Caco-2 (cell line): ENCODE measurements around the gene DUOX1. TPM values are rescaled to one million over a fixed set of nuclear protein-coding genes. Genes with fewer than 3 reads are reported as not detected.

Source experiments
- BruUV-seq: library from RNA; stranded (reverse); fragments of 400-500 nt; replicated peaks from 2 replicates; lab custom pipeline; 2021; lab: Mats Ljungman, UMichigan
- CTCF ChIA-PET: fragments of 300-600 bp; sonication (Branson Sonifier 250); formaldehyde crosslinking; loops from one replicate; lab custom pipeline; 2022; ENCODE audit warnings: antibody characterized with exemption; lab: Charles Lee
- POLR2A ChIA-PET: fragments of 300-600 bp; sonication (Branson Sonifier 250); formaldehyde crosslinking; loops from one replicate; lab custom pipeline; 2022; ENCODE audit warnings: antibody characterized with exemption; lab: Charles Lee
- DNase-seq, 2 experiments: peaks; one replicate each; pipeline versions ENCODE4 v3.0.0 to v3.0.0-alpha.2; 2020 to 2022
- H3K27me3 ChIP-seq: replicated peaks from 2 replicates; pipeline ENCODE4 v1.6.0; 2011; ENCODE audit warnings: low read length; ENCODE audit not compliant: control insufficient read depth, insufficient read depth
- H3K36me3 ChIP-seq: 2 replicates; pipeline ENCODE4 v1.5.1; 2011; ENCODE audit warnings: low read length; ENCODE audit not compliant: control insufficient read depth, insufficient read depth
- H3K4me1 ChIP-seq: fragments of 250-450 bp; sonication (Bioruptor Pico); 2 replicates; pipeline ENCODE4 v1.5.1; 2020; ENCODE audit warnings: mild to moderate bottlenecking
- H3K4me3 ChIP-seq: 2 replicates; pipeline ENCODE4 v1.5.1; 2011; ENCODE audit warnings: low read depth, mild to moderate bottlenecking, control low read depth, low read length
- H3K9me3 ChIP-seq: fragments of 250-450 bp; sonication (Bioruptor Pico); 2 replicates; pipeline ENCODE4 v1.5.1; 2020; ENCODE audit warnings: mild to moderate bottlenecking, moderate library complexity
- H3K27ac Mint-ChIP-seq: one replicate; pipeline ENCODE4 v1.8.0; 2022; ENCODE audit warnings: mixed read lengths; ENCODE audit not compliant: unreplicated experiment
- H3K27me3 Mint-ChIP-seq: one replicate; pipeline ENCODE4 v1.8.0; 2022; ENCODE audit warnings: mixed read lengths; ENCODE audit not compliant: insufficient read depth, unreplicated experiment
- H3K36me3 Mint-ChIP-seq: one replicate; pipeline ENCODE4 v1.8.0; 2022; ENCODE audit warnings: mild to moderate bottlenecking, mixed read lengths; ENCODE audit not compliant: insufficient read depth, unreplicated experiment
- H3K4me1 Mint-ChIP-seq: one replicate; pipeline ENCODE4 v1.8.0; 2022; ENCODE audit warnings: low read depth, mixed read lengths; ENCODE audit not compliant: unreplicated experiment
- H3K4me3 Mint-ChIP-seq: one replicate; pipeline ENCODE4 v1.8.0; 2022; ENCODE audit warnings: mild to moderate bottlenecking, moderate library complexity, mixed read lengths; ENCODE audit not compliant: unreplicated experiment
- H3K9me3 Mint-ChIP-seq: one replicate; pipeline ENCODE4 v1.8.0; 2022; ENCODE audit warnings: mixed read lengths; ENCODE audit not compliant: unreplicated experiment
- intact Hi-C: fragments of 100-400 bp; cut with micrococcal nuclease; formaldehyde crosslinking; loops from one replicate; pipeline ENCODE4 v1.10.0; 2022; ENCODE audit not compliant: unreplicated experiment
- total RNA-seq: library from RNA; stranded (reverse); gene quantifications from 2 replicates; pipeline ENCODE4 v1.2.3, GENCODE V29; 2022
- TF ChIP-seq, protein P1 (sequence below), 2 experiments: fragments of 200-600 bp in 1 of 2; IDR thresholded peaks; 1 replicate in 1 of 2; 2 replicates in 1 of 2; pipeline versions ENCODE4 v1.5.1 to v1.8.0; 2011 to 2022; ENCODE audit warnings: antibody characterized with exemption in 1 of 2, control low read depth in 1 of 2, inconsistent platforms in 1 of 2, low read depth in 1 of 2, low read length in 1 of 2, mild to moderate bottlenecking in 1 of 2, moderate library complexity in 1 of 2; ENCODE audit not compliant: insufficient read depth in 1 of 2, severe bottlenecking in 1 of 2, unreplicated experiment in 1 of 2

DUOX1 gene
- total RNA-seq, 1 experiment from 2014 or later = 0.14 TPM

DNA sequence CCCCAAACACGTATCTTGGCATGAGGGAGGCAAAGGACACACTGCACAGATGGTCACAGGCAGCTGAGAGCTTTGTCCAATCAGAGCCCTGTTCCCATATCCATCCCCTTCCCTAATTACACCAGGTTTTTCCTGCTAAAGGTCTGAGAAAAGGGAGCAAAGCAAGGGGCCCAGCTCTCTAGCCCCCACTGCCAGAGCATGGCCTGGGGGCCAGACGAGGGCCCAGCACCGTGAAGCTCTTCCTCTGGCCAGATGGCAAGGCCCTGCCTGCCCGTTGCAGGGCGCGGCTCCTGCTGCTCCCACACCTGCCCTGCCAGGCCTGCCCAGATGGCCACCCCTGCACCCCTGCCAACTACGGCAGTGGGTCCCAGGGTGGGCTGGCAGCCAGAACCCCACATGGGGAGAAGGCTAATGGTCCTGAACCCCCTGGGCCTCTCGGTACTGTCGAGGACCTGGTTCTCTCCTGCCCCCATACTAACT lies 54.8 kb downstream of the DUOX1 start:
- Histone ChIP-seq H3K4me1 (peaks cover 7% of the 10 kb centered on the region), H3K4me3 (no peak overlapping the region), H3K9me3 (no peaks in the 10 kb centered on the region), H3K27me3 (no peaks in the 10 kb centered on the region), H3K36me3 (0 out of 2 replicates have a peak, but pooled peaks cover 1% of the 10 kb centered on the region)
- Mint-ChIP-seq H3K9me3 (no peaks in the 10 kb centered on the region), H3K4me3 (no peak overlapping the region), H3K36me3 (peaks cover 9% of the 10 kb centered on the region), H3K27ac (no peak overlapping the region), H3K27me3 (no peaks in the 10 kb centered on the region), H3K4me1 (peaks cover 13% of the 10 kb centered on the region)
- BruUV-seq = no TSS peak
- POLR2A ChIA-PET = no interaction called here
- no peak for DNase-seq
- CTCF ChIA-PET = interaction anchor here (0.9 to 2.7 kb wide), 2 partner anchors 9 to 21 kb away, joined by 3 to 16 read pairs; no protein-coding TSS in a partner anchor
- intact Hi-C loops = no loop called here
- TF ChIP-seq, protein P1, sequence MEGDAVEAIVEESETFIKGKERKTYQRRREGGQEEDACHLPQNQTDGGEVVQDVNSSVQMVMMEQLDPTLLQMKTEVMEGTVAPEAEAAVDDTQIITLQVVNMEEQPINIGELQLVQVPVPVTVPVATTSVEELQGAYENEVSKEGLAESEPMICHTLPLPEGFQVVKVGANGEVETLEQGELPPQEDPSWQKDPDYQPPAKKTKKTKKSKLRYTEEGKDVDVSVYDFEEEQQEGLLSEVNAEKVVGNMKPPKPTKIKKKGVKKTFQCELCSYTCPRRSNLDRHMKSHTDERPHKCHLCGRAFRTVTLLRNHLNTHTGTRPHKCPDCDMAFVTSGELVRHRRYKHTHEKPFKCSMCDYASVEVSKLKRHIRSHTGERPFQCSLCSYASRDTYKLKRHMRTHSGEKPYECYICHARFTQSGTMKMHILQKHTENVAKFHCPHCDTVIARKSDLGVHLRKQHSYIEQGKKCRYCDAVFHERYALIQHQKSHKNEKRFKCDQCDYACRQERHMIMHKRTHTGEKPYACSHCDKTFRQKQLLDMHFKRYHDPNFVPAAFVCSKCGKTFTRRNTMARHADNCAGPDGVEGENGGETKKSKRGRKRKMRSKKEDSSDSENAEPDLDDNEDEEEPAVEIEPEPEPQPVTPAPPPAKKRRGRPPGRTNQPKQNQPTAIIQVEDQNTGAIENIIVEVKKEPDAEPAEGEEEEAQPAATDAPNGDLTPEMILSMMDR (IDR thresholded peaks at IDR 0.05; ENCODE audit: insufficient read depth in 1 of 2, low read depth in 1 of 2, low read length in 1 of 2, severe bottlenecking in 1 of 2, unreplicated experiment in 1 of 2) = no peak

GRCh38 chr15:45185069-45185779 lies 55.4 kb downstream of the DUOX1 start:
- ChIA-PET CTCF (interaction anchor here (2.7 kb wide), 1 partner anchor 22 kb away, joined by 16 read pairs; no protein-coding TSS in a partner anchor), POLR2A (no interaction called here)
- Histone ChIP-seq H3K9me3 (no peaks in the 10 kb centered on the region), H3K27me3 (no peaks in the 10 kb centered on the region), H3K36me3 (0 out of 2 replicates have a peak, but pooled peaks cover 1% of the 10 kb centered on the region), H3K4me1 (peaks cover 7% of the 10 kb centered on the region), H3K4me3 (no peak overlapping the region)
- H3K27ac Mint-ChIP-seq = no peak overlapping the region
- H3K36me3 Mint-ChIP-seq = peaks cover 9% of the 10 kb centered on the region
- TF ChIP-seq, protein P1 (IDR thresholded peaks at IDR 0.05; ENCODE audit: insufficient read depth in 1 of 2, low read depth in 1 of 2, low read length in 1 of 2, severe bottlenecking in 1 of 2, unreplicated experiment in 1 of 2) = no peak
- H3K4me1 Mint-ChIP-seq = peaks cover 13% of the 10 kb centered on the region
- H3K9me3 Mint-ChIP-seq = no peaks in the 10 kb centered on the region
- DNase-seq = no peak
- H3K4me3 Mint-ChIP-seq = no peak overlapping the region
- intact Hi-C loops = no loop called here
- no TSS peak for BruUV-seq
- H3K27me3 Mint-ChIP-seq = no peaks in the 10 kb centered on the region

GRCh38 chr15:45185903-45186770 lies 56.3 kb downstream of the DUOX1 start:
- TF ChIP-seq, protein P1 (IDR thresholded peaks at IDR 0.05; ENCODE audit: insufficient read depth in 1 of 2, low read depth in 1 of 2, low read length in 1 of 2, severe bottlenecking in 1 of 2, unreplicated experiment in 1 of 2) = no peak
- Mint-ChIP-seq H3K4me3 (peak overlapping the region; percentile 77), H3K27me3 (no peaks in the 10 kb centered on the region), H3K36me3 (peaks cover 9% of the 10 kb centered on the region), H3K27ac (no peak overlapping the region), H3K9me3 (no peaks in the 10 kb centered on the region), H3K4me1 (peaks cover 13% of the 10 kb centered on the region)
- Histone ChIP-seq H3K4me3 (peak overlapping the region; percentile 47), H3K9me3 (no peaks in the 10 kb centered on the region), H3K27me3 (no peaks in the 10 kb centered on the region), H3K36me3 (0 out of 2 replicates have a peak, but pooled peaks cover 1% of the 10 kb centered on the region), H3K4me1 (peaks cover 7% of the 10 kb centered on the region)
- intact Hi-C loops = loop anchor here (2.0 kb wide), 1 partner anchor 19 kb away; no protein-coding TSS in a partner anchor
- BruUV-seq = no TSS peak
- ChIA-PET POLR2A (interaction anchor here (0.5 kb wide), 1 partner anchor 21 kb away, joined by 5 read pairs; no protein-coding TSS in a partner anchor), CTCF (interaction anchor here (2.7 kb wide), 1 partner anchor 22 kb away, joined by 16 read pairs; no protein-coding TSS in a partner anchor)
- no peak for DNase-seq
